HG03039 (cell line): Measurements from ENCODE around the gene SAP30BP.
"Not testable (repeated sequence)": the region's sequence is repeated elsewhere in the genome, so short reads cannot be mapped to it uniquely, and the experiment has no call there.

Experiments
- ATAC-seq: cut with Tn5 transposase; IDR thresholded peaks from one replicate; pipeline ENCODE4 v1.9.1; 2021; ENCODE audit warnings: mild to moderate bottlenecking, moderate library complexity; ENCODE audit not compliant: unreplicated experiment

The SAP30BP gene

GRCh38 chr17:75633486-75634375, 33.4 kb upstream of the SAP30BP start:
- no peak for ATAC-seq

- ATAC-seq: no peak
Measured at GRCh38 chr17:75634376-75634740, 32.8 kb upstream of the SAP30BP start.

DNA sequence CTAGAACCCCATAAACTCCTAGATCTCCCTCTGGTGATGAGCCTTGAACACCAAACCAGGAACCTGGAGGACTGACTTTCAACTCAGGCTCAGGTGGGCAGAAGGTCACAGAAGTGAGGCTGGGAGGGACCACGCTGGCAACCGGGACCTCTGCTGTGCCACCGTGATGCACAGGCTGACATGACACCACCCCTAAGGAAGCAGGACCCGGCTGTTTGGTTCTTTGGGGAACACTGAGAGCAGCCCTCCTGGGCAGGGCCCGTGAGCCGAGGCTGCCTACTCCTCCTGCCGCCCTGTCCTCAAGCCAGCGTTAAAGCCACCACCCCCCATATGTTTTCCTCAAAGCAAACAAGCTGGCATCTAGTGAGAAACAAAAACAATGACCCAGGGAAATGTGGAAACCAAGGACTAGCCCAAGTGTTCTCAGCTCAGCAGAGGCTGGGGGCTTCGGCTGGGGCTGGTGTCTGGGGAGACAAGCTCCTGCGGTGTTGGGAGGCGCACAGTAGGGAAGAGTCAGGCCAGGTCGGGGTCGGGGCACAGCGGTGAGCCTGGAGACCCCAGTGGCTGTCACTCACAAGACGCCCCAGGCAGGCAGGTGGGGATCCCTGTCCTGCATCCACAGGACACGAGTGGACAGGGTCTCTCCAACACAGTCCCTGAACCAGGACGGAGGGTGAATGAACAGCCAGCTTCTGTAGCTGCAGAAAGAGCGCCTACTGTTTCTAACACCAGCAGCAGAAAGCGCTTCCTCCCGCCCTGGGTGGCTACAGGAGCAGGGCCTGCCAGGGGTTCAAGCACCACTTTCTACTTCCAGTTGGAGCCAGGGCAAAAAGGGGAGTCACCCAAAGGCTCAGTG, 32.2 kb upstream of the SAP30BP start:
- no peak for ATAC-seq

GRCh38 chr17:75635610-75636202, 31.4 kb upstream of the SAP30BP start:
- ATAC-seq: no peak

DNA sequence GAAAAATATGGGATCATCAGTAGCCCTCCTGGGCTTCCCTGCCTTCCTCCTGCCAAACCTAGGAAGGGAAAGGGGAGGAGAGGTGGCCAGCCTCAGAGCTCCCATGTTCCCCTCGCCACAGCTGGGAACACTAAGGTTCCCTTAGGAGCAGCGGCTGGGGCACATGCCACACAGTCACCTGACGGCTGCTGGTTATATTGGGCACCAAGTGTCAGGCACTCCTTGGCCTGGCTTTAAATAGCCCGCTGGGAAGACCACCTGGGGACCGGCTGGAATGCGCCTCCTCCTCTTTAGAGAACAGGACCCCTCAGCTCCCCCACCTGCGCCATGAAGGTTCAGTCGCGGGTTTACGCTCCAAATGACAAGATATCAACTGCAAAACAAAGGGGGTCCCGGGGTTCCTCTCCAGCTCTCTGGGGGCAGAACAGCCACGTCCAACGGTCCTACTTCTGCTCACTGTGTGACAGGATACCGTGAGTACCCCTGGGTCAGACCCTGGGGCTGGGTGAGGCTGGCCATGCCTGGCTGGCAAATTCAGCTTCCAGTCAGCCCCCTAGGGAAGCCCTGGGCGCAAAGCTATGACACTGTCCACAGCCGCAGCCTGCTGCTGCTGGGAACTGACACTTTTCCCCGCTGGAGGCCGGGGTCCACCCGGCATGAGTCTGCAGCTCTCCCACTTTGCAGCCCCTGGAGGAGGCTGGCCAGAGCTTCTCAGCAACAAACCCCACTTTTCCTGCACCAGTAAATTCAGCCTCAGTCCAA, 30.6 kb upstream of the SAP30BP start:
- no peak for ATAC-seq

- ATAC-seq: no peak
Measured at GRCh38 chr17:75637143-75637538, 30.0 kb upstream of the SAP30BP start.

GRCh38 chr17:75637551-75637950, 29.6 kb upstream of the SAP30BP start:
- no peak for ATAC-seq

DNA sequence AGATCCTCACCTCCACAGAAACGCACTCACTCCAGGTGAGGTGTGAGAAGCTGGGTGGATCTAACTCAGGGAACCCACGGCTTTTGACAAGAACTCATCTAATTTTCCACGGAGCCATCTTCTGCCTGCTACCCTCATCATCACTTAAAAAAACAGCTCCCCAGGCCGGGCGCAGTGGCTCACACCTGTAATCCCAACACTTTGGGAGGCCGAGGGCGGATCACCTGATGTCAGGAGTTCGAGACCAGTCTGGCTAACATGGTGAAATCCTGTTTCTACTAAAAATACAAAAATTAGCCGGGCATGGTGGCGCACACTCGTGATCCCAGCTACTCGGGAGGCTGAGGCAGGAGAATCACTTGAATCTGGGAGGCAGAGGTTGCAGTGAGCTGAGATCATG, 29.1 kb upstream of the SAP30BP start:
- not testable (repeated sequence) for ATAC-seq

DNA sequence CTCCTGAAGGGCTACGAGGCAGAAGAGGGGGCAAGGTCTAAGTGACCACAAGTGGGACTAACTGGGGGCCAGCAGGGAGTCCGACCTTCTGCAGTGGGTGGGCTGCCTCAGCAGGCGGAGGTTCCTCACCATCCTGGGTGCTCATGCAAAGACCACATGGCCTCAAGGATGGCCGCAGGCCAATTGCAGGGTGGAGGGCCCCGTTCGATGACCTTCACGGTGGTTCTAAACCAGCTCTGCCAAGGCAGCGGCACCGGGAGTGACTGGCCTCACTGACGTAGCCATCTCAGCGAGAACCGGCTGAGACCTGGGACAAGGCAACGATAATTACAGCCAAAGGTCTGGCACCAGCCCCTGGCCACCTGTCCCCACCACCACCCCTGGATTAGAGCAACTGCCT, 28.2 kb upstream of the SAP30BP start:
- ATAC-seq: no peak

DNA sequence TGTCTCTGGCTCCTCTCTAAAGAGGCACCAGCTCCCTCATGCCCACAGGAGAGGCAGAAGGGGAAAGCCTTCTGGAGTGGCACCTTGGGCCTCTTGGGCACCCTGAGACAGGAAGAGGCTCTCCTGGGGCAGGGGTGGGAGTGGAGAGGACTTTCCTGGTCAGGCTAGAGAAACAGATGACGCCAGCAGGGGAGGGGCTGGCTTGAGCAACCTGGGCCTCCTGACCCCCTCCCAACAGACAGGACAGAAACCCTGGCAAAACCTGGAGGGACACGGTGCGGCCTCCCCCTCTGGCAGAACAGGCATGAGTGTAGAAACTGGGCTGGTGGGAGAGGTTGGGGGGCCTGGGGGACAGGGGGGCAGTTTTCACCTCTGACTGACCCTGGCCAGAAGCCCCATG, 27.8 kb upstream of the SAP30BP start:
- ATAC-seq: no peak

- no peak for ATAC-seq
Measured at GRCh38 chr17:75639771-75640555, 27.2 kb upstream of the SAP30BP start.

DNA sequence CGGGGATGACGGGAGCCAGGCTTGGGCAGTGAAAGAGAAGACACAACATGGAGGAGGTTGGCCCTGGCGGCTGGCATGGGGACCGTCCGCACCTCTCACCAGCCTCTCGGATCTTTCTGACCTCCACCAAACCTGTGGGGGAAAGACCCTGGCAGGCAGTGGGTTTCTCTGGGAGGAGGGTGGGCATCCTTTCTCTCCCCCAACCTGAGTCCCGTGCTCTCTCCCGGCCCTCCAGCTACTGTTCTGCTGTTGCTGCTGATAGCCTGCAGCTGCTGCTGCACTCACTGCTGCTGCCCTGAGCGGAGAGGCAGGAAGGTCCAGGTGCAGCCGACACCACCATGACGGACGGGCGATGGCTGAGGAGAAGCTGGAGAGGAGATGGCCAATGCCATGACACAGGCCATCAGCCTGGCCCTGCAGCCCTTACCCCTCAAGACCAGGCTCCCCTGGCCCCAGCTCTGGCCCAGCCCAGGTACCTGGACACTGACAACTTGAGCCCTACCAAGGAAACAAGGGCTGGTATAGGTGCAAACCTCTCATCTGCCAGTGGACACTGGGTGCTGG, 26.5 kb upstream of the SAP30BP start:
- no peak for ATAC-seq

- ATAC-seq: no peak
Measured at GRCh38 chr17:75641343-75641742, 25.8 kb upstream of the SAP30BP start.

DNA sequence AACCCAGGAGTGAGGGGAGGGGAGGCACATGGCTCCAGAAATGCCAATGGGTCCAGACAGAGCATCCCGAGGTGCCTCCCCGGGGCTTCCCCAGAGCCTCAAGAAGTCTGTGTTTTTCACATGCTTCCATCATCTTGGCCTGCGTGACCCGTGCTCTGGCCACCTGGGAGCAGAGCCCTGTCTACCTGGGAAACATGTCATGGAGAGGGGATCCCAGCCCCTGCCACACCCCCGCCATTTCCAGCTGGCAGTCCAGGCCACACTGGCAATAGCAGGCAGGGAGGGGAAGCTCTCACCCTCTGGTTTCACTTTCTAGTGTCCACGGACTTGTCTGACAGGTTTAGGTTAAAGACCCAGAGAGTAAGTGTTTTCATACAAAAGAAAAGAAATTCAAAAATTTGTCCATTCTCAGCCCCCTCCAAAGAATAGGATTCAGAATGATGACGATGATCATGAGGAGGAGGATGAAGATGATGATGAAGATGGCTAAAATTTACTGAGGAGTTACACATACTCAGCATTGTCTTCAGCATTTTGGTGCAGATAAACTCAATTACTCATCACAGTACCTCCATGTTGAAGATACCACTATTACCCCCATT, 24.9 kb upstream of the SAP30BP start:
- no peak for ATAC-seq

DNA sequence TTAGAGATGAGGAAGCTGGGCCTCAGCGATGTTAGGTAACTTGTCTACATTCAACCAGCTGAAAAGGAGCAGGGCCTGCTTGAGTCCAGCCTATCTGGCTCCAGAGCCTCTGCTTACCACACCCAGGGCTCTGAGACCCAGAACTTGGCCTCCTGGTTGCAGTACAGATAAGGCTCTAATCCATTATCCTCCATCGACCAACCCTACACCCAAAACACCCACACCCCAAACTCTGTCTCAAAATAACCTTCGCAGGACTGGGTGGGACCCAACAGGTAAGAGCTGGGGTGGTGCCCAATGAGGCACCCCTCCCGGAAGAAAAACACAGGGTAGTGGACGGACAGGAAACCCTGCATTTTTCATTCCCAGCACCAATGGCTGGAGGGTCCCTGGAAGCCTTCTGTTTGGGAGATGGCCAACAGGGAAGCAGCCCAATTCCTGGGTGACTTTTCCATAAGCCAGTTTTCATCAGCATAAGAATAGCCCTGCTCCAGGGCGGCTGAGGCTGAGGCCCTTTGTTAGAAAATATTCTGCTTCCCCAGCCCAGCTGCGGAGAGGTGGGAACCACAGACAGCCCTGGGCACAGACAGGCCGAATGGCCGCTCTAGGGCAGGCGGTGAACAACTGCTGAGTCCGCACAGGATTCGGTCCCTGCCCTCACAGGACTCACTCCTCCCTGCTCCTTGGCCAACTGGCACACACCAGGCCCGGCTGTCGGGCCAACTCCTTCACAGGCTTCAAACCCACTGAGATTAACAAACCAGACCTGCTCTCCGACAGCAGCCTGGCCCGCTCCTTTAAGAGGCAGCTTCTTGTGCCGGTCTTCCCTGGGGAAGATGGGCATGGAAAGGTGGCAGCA, 24.1 kb upstream of the SAP30BP start:
- ATAC-seq: no peak

GRCh38 chr17:75643643-75644017, 23.5 kb upstream of the SAP30BP start:
- no peak for ATAC-seq

- no peak for ATAC-seq
Measured at GRCh38 chr17:75645501-75645888, 21.6 kb upstream of the SAP30BP start.

- no peak for ATAC-seq
Measured at GRCh38 chr17:75645889-75646637, 21.1 kb upstream of the SAP30BP start.
